CD1c-positive myeloid dendritic cell (primary cell): ENCODE measurements around the gene HAND1.
"Not testable (repeated sequence)": the region's sequence is repeated elsewhere in the genome, so short reads cannot be mapped to it uniquely, and the experiment has no call there.

Experiments used
- DNase-seq: peaks from one replicate; pipeline ENCODE4 v3.0.0-alpha.2; 2016; ENCODE audit errors: extremely low spot score

The HAND1 gene

GRCh38 chr5:154478224-154478565 is at the start of gene HAND1:
TSS of gene HAND1 (minus strand) at chr5:154478227. CDS start at chr5:154478008, 219 bp downstream.
- no peak for DNase-seq

DNA sequence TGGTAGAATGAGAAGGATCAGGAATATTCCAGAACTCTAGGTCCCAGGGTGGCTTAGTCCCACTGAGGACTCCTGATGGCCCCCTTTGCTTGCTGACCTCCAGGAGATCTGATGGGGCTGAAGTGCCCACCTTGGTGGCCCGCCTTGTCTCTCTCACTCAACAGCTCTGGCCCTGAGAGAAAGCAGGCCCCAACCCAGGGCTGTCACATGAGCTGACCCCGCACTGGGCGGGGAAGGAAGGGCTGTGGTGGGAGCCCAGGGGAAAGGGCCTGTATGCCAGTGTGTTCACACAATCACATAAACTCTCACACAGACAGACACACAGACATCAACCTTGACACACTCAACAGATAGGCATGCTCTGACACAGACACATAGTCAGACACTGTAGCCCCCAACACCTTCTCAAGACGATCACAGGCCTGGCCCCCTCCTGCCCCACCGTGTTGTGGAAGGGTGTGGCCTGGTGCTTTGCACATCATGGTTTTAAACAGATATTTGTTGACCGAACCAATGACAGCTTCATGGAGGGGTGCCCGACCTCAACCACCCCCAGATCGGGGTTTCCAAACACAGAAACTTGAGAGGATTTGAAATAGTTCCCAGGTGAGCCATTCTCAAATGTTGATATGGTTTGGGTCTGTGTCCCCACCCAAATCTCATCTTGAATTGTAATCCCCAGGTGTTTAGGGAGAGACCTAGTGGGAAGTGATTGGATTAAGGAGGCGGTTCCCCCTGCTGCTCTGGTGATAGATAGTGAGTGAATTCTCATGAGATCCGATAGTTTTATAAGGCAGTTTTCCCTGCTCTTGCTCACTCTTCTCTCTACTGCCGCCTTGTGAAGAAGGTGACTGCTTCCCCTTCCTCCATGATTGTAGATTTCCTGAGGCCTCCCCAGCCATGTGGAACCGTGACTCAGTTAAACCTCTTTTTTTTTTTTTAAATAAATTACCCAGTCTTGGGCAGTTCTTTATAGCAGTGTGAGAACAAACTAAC is 48.5 kb upstream of the HAND1 start:
- DNase-seq, result no peak

GRCh38 chr5:154524859-154525258 is 46.8 kb upstream of the HAND1 start:
- no peak for DNase-seq

DNA sequence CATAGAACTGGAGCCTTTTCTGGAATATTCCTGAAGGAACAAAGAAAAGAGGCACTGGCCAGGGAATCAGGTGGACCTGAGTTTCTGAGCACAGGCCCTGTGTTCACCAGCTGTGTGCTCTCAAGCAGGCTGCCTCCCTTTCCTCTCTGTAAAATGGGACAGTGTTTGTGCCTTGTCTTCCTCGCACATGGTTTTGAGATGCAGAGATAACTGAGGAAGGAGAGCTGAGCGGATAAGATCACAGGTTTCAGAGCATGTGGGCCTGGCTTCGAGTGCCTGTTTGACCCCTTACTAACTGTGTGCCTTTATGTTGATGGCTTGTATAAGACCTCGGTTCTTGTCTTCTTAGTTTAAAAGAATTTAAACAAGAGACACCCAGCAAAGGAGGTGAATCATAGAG is 46.2 kb upstream of the HAND1 start:
- no peak for DNase-seq

DNA sequence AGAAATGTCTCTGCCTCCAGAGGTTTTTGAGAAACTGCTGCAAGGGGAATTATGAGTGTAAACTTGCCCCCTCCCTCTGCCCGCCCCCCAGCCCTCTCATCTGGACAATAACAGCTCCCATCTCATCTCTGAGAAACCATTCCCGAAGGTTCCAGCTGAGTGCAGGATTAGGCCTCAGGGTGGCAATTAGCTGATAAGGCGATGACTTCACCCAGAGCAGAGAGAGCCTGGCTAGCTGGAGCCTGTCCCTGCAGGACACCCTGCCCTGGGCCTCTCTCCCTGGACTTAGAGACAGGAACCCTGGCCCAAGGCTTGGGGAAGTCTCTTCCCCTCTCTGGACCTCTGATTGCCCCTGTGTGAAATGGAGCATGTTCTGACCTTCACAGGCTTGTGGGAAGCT is 45.7 kb upstream of the HAND1 start:
- DNase-seq, result no peak

DNA sequence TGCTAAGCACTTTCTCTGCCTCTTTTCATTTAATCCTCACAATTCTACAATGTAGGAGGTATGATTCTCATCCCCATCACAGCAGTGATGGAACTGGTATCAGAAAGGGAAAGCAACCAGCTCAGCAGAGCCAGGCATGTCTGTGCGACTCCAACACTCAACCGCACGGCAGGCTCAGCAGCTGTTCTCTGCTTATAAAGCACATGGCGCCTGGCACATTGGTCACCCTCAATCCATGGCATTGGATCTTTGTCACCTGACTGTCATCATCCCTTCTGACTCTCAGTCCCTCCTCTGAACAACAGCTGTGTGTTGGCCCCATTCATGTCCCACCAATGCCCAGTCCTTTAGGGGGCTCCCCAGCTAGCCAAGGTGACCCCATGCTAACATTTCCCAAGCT is 45.1 kb upstream of the HAND1 start:
- no peak for DNase-seq

DNA sequence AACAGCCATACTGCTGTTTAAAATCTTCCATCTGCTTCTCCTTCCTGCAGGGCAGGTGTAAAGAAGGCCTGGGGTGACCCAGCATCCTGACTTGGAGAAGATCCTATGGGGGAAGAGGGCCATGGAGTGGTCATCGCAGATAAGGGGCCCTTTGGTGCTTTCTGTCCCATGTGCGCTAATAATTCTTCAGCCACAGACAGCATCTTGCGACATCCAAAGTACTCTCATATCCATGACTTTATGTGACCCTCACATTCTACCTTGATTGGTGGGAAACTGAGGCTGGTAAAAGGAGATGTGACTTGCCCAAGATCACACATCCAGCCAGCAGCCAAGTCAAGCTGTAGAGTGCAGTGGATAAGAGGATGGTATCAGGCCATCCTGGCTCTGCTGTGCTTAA is 44.3 kb upstream of the HAND1 start:
- DNase-seq, result no peak

DNA sequence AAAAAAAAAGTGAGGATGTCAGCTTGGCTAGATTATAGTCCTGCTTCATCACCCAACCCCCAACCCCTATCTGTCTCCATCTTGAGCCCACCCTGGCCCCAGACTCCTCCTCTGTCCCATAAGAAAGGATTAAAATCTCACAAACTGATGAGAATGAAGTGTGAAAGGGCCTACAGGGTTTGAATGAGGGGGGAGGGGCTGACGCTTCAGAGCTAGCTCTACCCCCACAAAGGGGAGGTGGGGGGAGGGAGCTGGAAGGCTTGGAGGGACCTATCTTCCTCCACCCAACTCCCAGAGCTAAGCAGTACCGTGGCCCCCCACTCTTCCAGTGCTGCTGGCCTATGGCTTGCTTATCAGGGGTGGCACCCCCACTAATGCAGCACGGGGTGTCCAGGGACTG is 43.7 kb upstream of the HAND1 start:
- DNase-seq, result no peak

DNA sequence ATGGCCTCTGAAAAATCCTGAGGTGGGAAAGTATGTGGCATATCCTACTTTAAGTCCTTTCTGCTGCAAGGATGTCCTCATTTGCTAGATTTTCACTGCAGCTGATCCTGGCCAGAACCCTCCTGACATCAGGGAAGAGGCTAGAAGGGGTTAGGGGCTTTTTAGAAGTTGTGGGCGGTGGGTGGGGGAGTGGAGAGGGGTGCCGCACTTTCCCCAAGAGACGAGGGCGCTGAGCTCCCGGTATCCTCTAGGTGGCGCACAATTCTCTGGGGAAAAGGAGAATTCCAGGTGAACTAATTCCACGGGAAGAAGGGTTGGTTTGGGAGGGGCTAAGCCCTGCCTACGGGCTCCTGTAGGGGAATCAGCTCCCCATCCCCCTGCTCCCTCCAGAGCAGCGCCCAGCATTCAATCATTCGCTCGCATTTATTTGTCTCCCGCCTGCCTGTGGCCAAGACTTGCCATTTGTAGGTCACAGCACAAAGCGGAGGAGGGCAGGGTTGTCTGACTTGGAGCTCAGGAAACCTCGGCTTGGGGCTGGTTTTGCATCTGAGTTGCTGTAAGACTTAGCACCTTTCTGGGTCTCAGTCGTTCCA is 42.9 kb upstream of the HAND1 start:
- DNase-seq, result peak; percentile 19

- DNase-seq, result no peak
These were observed 41.3 kb upstream of the HAND1 start for GRCh38 chr5:154519359-154519758.

GRCh38 chr5:154518438-154518867 is 40.4 kb upstream of the HAND1 start:
- DNase-seq, result no peak

DNA sequence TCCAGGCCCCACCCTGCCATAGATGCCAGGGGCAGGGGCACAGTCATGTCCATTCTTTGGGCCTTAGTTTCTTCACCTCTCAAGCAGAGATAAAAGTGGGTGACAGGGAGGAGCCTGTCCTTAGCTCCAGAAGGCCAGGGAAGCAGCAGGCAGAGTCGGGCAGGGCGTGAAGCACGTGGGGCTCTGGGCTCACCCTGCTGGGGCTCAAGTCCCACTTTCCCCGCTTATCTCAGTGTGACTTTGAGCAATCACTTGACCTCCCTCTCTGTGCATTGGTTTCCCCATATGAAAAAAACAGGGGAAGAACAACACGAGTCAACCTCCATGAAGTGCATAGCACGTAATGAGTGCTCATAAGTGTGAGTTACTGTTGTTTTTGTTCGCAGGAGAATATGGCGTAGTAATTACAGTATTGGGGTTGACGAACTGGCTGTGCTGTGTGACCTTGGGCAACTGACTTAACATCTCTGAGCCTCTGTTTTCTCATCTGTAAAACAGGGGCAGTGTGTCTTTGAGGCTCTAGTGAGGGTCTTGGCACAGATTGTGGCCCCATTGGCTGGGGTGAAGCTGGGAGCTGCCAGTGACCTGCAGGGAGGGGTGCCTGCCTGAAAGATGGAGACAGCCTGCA is 39.9 kb upstream of the HAND1 start:
- no peak for DNase-seq

DNA sequence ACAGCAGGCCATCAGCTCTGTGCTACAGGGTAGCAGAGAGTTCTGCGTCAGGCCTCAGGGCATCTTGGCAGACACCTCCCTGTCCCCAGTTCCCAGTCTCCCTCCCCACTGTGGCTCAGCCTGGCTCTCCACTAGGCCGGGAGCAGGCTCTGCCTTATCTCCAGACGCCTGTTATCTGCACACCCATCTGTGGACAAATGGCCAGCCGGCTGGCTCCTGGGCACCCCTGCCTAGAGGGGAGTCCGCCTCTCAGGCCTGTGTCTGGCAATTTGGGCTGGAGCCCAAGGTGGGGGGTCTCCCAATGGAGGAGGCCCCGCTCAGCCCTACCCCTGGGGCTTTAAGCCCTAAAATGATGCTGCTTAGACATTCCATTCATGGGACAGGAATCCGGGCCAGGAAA is 39.2 kb upstream of the HAND1 start:
- no peak for DNase-seq

DNA sequence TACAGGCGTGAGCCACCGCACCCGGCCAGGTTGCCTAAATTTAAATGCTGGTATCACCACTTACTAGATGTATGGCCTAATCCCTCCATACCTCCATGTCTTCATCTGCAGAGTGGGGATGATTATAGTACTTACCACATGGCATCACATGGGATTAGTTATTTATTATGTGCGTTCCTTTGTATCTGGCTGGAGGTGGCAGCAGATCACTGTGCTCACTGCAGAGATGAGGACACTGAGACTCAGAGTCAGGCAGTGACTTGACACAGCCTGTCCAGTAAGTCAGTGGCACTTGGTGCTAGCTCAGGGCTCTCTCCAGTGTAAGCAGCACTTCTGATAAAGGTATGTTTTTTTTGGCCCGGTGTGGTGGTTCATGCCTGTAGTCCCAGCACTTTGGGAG is 38.4 kb upstream of the HAND1 start:
- DNase-seq, result no peak

GRCh38 chr5:154515488-154515887 is 37.5 kb upstream of the HAND1 start:
- not testable (repeated sequence) for DNase-seq

- DNase-seq, result no peak
These were observed 36.3 kb upstream of the HAND1 start for GRCh38 chr5:154514331-154514730.

- DNase-seq, result no peak
These were observed 35.6 kb upstream of the HAND1 start for GRCh38 chr5:154513669-154514084.

DNA sequence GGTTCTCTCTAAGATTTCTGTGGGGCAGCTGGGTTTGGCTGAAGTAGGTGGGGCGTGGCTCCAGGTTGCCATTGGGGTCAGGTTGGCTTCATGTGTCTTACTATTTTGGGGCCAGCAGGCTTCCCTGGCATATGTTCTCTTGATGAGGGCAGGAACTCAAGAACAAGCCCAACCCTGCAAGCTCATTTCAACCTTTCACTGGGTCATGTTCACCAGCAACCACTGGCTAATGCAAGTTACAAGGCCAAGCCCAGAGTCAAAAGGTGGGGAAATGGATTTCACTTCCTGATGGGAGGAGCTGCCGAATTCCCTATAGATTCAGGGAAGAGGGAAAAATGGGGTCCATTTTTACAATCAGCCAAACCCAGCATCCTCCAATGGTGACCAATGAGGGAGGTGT is 34.0 kb upstream of the HAND1 start:
- no peak for DNase-seq

DNA sequence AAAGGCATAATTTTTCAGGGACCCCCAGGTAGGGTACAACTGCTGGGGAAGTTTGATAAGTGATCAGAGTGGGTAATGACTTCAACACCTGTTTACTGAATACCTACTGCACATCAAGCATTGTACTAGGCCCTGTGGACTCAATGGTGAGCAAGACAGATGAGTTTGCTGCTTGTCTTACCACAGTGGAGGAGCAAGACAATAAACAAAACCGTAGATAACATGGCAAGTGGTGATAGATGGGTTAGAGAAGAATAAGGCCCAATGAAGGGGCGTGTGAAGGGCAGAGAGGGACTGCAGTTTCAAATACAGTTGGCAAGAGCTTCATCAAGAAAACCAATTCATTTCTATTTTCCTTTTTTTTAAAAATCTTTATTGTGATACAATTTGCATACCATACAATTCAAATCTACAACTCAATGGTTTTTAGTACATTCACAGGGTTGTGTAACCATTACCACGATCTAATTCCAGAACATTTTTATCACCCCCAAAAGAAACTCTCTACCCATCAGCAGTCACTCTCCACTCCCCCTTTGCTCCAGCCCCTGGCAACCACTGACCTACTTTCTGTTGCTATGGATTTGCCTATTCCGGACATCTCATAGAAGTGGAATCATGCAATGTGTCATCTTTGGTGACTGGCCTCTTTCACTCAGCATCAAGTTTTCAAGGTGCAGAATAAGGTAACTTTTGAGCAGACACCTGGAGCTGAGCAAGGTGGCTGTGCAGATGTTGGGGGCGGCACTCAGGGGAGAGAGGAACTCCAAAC is 31.9 kb upstream of the HAND1 start:
- DNase-seq, result no peak

- DNase-seq, result no peak
These were observed 30.1 kb upstream of the HAND1 start for GRCh38 chr5:154508114-154508513.

- DNase-seq, result no peak
These were observed 28.7 kb upstream of the HAND1 start for GRCh38 chr5:154506716-154507080.

GRCh38 chr5:154506049-154506715 is 28.2 kb upstream of the HAND1 start:
- DNase-seq, result no peak
